ENCODE data around the gene BEAN1.

DNA sequence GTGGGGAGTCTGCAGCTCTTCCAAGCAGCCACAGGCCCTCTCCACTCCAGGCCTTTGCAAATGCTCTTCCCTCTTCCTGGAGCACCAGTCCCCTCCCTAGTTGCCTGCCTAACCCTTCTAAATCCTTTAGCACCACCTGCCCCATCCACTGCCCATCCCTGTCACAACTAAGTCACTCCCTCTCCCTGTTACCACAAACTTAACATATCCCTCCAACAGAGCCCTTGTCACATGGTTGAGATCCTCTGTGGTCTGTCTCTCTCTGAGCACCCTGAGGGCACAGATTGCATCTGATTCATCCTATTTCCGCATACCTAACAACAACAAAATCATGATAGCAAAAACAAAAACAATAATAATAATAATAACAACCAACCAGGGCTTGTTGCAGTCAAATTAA lies 11.0 kb upstream of the BEAN1 start:
- TF ChIP-seq CTCF (IDR thresholded peaks at IDR 0.05) = no peak
- TF ChIP-seq POLR2A (IDR thresholded peaks at IDR 0.05; ENCODE audit: low read depth) = no peak
